DND-41 (cell line): Measurements from ENCODE around the gene EXOC4.

ENCODE experiments used
- EZH2 ChIP-seq: IDR thresholded peaks from 3 replicates; pipeline ENCODE4 v1.6.1; 2012; ENCODE audit warnings: borderline replicate concordance, low read depth, mild to moderate bottlenecking, moderate library complexity, low read length, inconsistent platforms; ENCODE audit not compliant: severe bottlenecking
- TF ChIP-seq, protein P1 (sequence below): IDR thresholded peaks from 2 replicates; pipeline ENCODE4 v1.5.1; 2012; ENCODE audit warnings: borderline replicate concordance, low read length, moderate library complexity, mild to moderate bottlenecking; ENCODE audit not compliant: poor library complexity, severe bottlenecking; ENCODE audit errors: extremely low read depth

DNA sequence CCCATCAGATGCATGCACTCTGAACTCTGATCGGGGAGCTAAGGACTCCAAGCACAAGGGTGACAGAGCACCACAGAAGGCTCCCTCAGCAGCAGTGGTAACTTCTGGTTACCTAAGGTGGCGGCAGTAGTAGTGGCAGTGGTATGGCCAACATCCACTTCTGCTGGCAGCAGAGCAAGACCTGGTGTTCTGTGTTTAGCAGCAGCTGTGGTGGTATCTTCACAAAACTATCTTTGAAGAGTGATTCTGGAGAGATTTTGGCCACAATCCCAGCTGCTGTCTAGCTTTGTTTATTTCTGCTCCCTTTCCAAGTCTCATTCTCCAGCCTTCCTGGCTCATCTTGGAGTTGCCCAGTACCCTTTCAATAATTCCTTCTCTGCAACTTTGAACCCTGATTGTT lies 771.9 kb downstream of the EXOC4 start:
- TF ChIP-seq, protein P1, sequence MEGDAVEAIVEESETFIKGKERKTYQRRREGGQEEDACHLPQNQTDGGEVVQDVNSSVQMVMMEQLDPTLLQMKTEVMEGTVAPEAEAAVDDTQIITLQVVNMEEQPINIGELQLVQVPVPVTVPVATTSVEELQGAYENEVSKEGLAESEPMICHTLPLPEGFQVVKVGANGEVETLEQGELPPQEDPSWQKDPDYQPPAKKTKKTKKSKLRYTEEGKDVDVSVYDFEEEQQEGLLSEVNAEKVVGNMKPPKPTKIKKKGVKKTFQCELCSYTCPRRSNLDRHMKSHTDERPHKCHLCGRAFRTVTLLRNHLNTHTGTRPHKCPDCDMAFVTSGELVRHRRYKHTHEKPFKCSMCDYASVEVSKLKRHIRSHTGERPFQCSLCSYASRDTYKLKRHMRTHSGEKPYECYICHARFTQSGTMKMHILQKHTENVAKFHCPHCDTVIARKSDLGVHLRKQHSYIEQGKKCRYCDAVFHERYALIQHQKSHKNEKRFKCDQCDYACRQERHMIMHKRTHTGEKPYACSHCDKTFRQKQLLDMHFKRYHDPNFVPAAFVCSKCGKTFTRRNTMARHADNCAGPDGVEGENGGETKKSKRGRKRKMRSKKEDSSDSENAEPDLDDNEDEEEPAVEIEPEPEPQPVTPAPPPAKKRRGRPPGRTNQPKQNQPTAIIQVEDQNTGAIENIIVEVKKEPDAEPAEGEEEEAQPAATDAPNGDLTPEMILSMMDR: no peak
- TF ChIP-seq EZH2: no peak
